Psoas muscle (tissue), 8 donors: ENCODE results near the gene CAMTA1. TPM values are rescaled to one million over a fixed set of nuclear protein-coding genes. Genes with fewer than 3 reads are reported as not detected.

Experiments used
- ATAC-seq, 4 donors: fragments of 200-7000 bp; cut with Tn5 transposase; one replicate each; pipeline ENCODE4 v1.9.1; 2020; ENCODE audit warnings: moderate library complexity in 3 of 4, mild to moderate bottlenecking in 2 of 4
- DNase-seq, 2 donors: peaks; one replicate each; pipeline ENCODE4 v3.0.0-alpha.2; 2020
- H3K27ac ChIP-seq: fragments of 200-600 bp; one replicate; pipeline ENCODE4 v1.8.0; 2022
- H3K27me3 ChIP-seq, 3 donors: fragments of 200-600 bp in 1 of 3; one replicate each; pipeline versions ENCODE4 v1.6.1 to v1.8.0; 2013 to 2022; ENCODE audit warnings: low read length in 2 of 3, mild to moderate bottlenecking in 2 of 3, moderate library complexity in 1 of 3; ENCODE audit not compliant: insufficient read depth in 3 of 3
- H3K36me3 ChIP-seq, 2 donors: fragments of 200-600 bp in 1 of 2; one replicate each; pipeline versions ENCODE4 v1.6.1 to v1.8.0; 2013 to 2022; ENCODE audit warnings: low read depth in 1 of 2, mild to moderate bottlenecking in 1 of 2, moderate library complexity in 1 of 2; ENCODE audit not compliant: insufficient read depth in 1 of 2
- H3K4me1 ChIP-seq: fragments of 200-600 bp; one replicate; pipeline ENCODE4 v1.8.0; 2022
- H3K4me3 ChIP-seq: fragments of 200-600 bp; one replicate; pipeline ENCODE4 v1.8.0; 2022; ENCODE audit warnings: mild to moderate bottlenecking
- H3K9me3 ChIP-seq: fragments of 200-600 bp; one replicate; pipeline ENCODE4 v1.8.0; 2022
- CTCF ChIP-seq: fragments of 200-600 bp; IDR thresholded peaks from one replicate; pipeline ENCODE4 v1.8.0; 2022; ENCODE audit warnings: antibody characterized with exemption
- WGBS, 3 donors: extraction: QIAGEN DNeasy Blood & Tissue Kit; methylation state at CpG; one replicate each; pipeline versions ENCODE4 v1.1.6 to v1.1.7; 2013; 5-methylcytosine and 5-hydroxymethylcytosine counted together
- intact Hi-C, 2 donors: fragments of 100-400 bp; cut with DNase I; formaldehyde crosslinking; loops; one replicate each; pipeline versions ENCODE4 v1.11.0 to v1.14.2; 2022
- polyA plus RNA-seq, 3 donors: library from polyadenylated mRNA; stranded (reverse); fragments of 200-250 nt; gene quantifications; one replicate each; pipeline ENCODE4 v1.2.3, GENCODE V29; 2013
- total RNA-seq, 4 donors: library from RNA; stranded (reverse); fragmentation: NEBNext Ultra II Directional in 2 of 4; extraction: Animal tissue kit (Norgen Biotek cat#: 25700) in 2 of 4; gene quantifications; one replicate each; pipeline versions ENCODE4 v1.2.1 to v1.2.4, GENCODE V29; 2021 to 2023
- donor health status: healthy with polysubstance abuse.
- donor health status: DM: no; HTN: no; CAD: no; lungs with moderate emphysema.
- donor health status: Bipolar disorder and iron deficiency.
- donor health status: healthy.
- donor health status: DM: yes; HTN: yes; CAD: no.
- donor health status: DM: no; HTN: no; CAD: no.
- donor health status: DM: no; HTN: no; CAD: no.
- donor health status: DM: yes; HTN: yes; CAD: no.

CAMTA1 gene
- total and polyA plus RNA-seq, 7 donors = 64.6 to 206 (median 76.5) TPM

GRCh38 chr1:7630378-7630777, 845.1 kb downstream of the CAMTA1 start:
- DNase-seq (no peak), ATAC-seq (no peak)
- no peaks in the 10 kb centered on the region for H3K36me3 ChIP-seq
- H3K4me1 ChIP-seq = no peaks in the 10 kb centered on the region
- H3K27me3 ChIP-seq = peaks cover 0 to 30% (median 6%) of the 10 kb centered on the region in 3 donors
- WGBS, 3 donors = 61 to 75% (median 74%) methylated on average over 8 of the region's 8 CpGs
- no peak overlapping the region for H3K4me3 ChIP-seq
- no peak for TF ChIP-seq CTCF
- no peaks in the 10 kb centered on the region for H3K9me3 ChIP-seq
- H3K27ac ChIP-seq = no peak overlapping the region
- intact Hi-C loops = no loop called here

DNA sequence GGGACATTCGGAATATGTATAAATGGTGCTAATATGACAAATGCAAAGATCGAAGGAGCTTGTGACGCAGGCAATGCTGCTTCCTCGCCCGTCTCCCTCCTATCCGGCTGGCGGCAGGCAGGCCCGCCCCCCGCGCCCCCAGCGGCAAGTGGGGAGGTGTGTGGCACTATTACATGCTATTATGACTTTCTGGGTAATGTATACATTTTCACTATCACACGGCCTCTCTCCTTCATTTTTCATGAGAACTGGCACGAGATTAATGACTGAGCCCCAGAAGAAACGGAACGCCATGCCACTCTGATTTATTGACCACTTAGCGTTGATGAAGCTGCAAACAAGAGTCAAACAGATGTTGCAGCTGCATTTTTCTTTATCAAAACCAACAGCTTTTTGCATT, 846.9 kb downstream of the CAMTA1 start:
- Histone ChIP-seq H3K4me3 (no peak overlapping the region), H3K27ac (no peak overlapping the region), H3K27me3 (peaks cover 0 to 30% (median 6%) of the 10 kb centered on the region in 3 donors), H3K9me3 (no peaks in the 10 kb centered on the region), H3K4me1 (no peaks in the 10 kb centered on the region), H3K36me3 (no peaks in the 10 kb centered on the region)
- DNase-seq (no peak), ATAC-seq (no peak)
- no peak for TF ChIP-seq CTCF
- intact Hi-C loops = no loop called here
- WGBS, 3 donors = 58 to 67% (median 63%) methylated on average over 16 of the region's 16 CpGs

DNA sequence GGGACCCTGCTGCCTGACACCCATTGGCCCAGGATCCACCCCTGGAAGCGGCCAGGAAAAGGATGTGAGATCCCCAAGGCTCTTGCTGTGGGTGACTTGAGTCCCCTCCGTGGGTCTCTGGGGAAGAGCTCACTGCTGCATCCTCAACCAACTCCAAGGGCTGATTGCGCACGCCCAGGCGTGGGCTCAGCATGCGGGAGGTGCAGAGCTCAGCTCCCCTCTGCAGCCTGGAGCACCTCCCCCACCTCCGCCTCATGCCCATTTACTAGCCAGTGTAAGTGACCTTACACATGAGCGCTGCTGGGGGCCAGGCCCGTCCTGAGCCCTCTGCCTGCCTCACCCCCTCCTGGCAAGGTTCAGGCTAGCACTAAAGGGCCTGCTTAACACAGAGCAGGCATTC, 847.4 kb downstream of the CAMTA1 start:
- no peak overlapping the region for H3K4me3 ChIP-seq
- ATAC-seq (no peak), DNase-seq (no peak)
- H3K36me3 ChIP-seq = no peaks in the 10 kb centered on the region
- no peaks in the 10 kb centered on the region for H3K4me1 ChIP-seq
- peaks cover 0 to 30% (median 6%) of the 10 kb centered on the region in 3 donors for H3K27me3 ChIP-seq
- intact Hi-C loops = no loop called here
- no peak overlapping the region for H3K27ac ChIP-seq
- no peaks in the 10 kb centered on the region for H3K9me3 ChIP-seq
- WGBS, 3 donors = 64 to 77% (median 64%) methylated on average over 9 of the region's 9 CpGs
- no peak for TF ChIP-seq CTCF

DNA sequence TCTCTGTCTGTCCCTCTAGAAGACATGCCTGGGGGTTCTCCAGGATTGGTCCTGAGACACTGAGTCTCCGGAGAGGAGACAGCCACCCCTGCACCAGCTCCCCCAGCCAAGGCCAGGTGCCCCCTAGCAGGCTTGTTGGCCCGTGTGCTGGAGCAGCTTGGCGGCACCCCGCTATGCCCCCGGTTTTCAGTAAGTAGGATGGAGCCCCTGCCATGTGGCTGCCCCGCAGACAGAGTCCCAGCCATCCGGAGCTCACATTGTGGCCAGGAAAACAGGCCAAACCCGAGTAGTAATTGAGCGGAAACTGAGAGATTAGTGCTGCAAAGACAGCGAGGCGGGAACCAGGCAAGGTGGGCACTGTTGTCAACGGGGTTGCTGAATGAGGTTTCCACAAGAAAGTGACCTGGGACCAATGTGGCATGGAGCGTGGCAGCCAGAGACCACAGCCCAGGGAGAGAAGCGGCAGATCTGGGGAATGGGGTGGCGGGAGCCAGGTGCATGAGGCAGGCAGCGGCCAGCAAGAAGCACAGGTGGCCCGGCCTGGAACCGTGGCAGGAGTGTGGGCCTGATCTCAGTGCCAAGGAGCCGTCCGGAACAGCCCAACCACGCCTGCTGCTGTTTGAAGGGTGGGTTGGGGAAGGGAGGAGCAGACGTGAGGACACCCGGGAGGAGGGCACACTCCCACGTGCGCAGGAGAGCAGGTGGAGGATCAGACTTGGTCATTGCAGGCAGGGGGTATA, 848.4 kb downstream of the CAMTA1 start:
- no peak for TF ChIP-seq CTCF
- intact Hi-C loops = no loop called here
- Histone ChIP-seq H3K4me1 (no peaks in the 10 kb centered on the region), H3K36me3 (no peaks in the 10 kb centered on the region), H3K4me3 (no peak overlapping the region), H3K27me3 (peaks cover 0 to 29% (median 6%) of the 10 kb centered on the region in 3 donors), H3K9me3 (no peaks in the 10 kb centered on the region), H3K27ac (no peak overlapping the region)
- WGBS, 3 donors = 56 to 69% (median 57%) methylated on average over 25 of the region's 25 CpGs
- DNase-seq (no peak), ATAC-seq (no peak)
